Sigmoid colon (tissue), 7 donors: ENCODE results near the gene GNG3. TPM values are rescaled to one million over a fixed set of nuclear protein-coding genes. Genes with fewer than 3 reads are reported as not detected.

Experiments
- polyA plus RNA-seq, 3 donors: library from polyadenylated mRNA; stranded (reverse); fragments of 200-250 nt; gene quantifications; one replicate each; pipeline ENCODE4 v1.2.3, GENCODE V29; 2013
- small RNA-seq, 3 donors: library from RNA; depleted of rRNA; stranded (forward); fragments of <200 nt; gene quantifications; one replicate each; pipeline ENCODE3, GENCODE V24; 2016
- total RNA-seq, 4 donors: library from RNA; depleted of rRNA; stranded (reverse); fragments of >200 nt; gene quantifications; one replicate each; pipeline ENCODE4 v1.1.0, GENCODE V29; 2016
- donor health status: healthy with polysubstance abuse.
- donor health status: Bipolar disorder and iron deficiency.
- donor health status: healthy.

The GNG3 gene
- total and polyA plus RNA-seq, 7 donors = 1.2 to 5.0 (median 2.7) TPM; not detected in 2

Small RNAs within 50 kb of the gene (small RNA-seq; reads per million reads assigned to genes)
- gene SNORA57 = 0 reads per million in 3 donors

Other genes starting within 250 kb of the GNG3 start
- 1,000 to 10,000 TPM in 2 of 4 donors, 100 to 1,000 TPM in 2; 751 to 1,294 (median 1,065) TPM for gene AHNAK, start 160.9 kb upstream of the GNG3 start, total RNA-seq
- gene AHNAK, start 160.9 kb upstream of the GNG3 start, polyA plus RNA-seq = 100 to 1,000 TPM in 1 of 3 donors, 10 to 100 TPM in 2; 82.3 to 141 (median 85.5) TPM
- gene EEF1G, start 133.8 kb upstream of the GNG3 start, total RNA-seq = 1,000 to 10,000 TPM; 1,344 to 1,788 (median 1,576) TPM
- gene EEF1G, start 133.8 kb upstream of the GNG3 start, polyA plus RNA-seq = 1,000 to 10,000 TPM; 1,418 to 2,108 (median 1,957) TPM
- 1 to 10 TPM; 5.4 to 7.1 (median 6.2) TPM for gene TUT1, start 116.2 kb upstream of the GNG3 start, total RNA-seq
- gene TUT1, start 116.2 kb upstream of the GNG3 start, polyA plus RNA-seq = 10 to 100 TPM in 1 of 3 donors, 1 to 10 TPM in 2; 5.3 to 16.8 (median 6.0) TPM
- gene MTA2, start 105.8 kb upstream of the GNG3 start, total RNA-seq = 10 to 100 TPM; 50.1 to 62.2 (median 58.1) TPM
- gene MTA2, start 105.8 kb upstream of the GNG3 start, polyA plus RNA-seq = 10 to 100 TPM; 28.8 to 86.3 (median 36.1) TPM
- 10 to 100 TPM; 19.6 to 39.5 (median 30.2) TPM for gene EML3, start 94.9 kb upstream of the GNG3 start, total RNA-seq
- gene EML3, start 94.9 kb upstream of the GNG3 start, polyA plus RNA-seq = 10 to 100 TPM; 10.6 to 50.7 (median 16.2) TPM
- 10 to 100 TPM in 2 of 4 donors, 1 to 10 TPM in 2; 5.3 to 13.8 (median 10.1) TPM for gene ROM1, start 94.4 kb upstream of the GNG3 start, total RNA-seq
- 10 to 100 TPM in 1 of 3 donors, 1 to 10 TPM in 2; 3.0 to 14.2 (median 3.2) TPM for gene ROM1, start 94.4 kb upstream of the GNG3 start, polyA plus RNA-seq
- gene B3GAT3, start 85.7 kb upstream of the GNG3 start, total RNA-seq = 10 to 100 TPM; 11.1 to 26.3 (median 16.8) TPM
- 10 to 100 TPM in 2 of 3 donors, 1 to 10 TPM in 1; 9.7 to 47.5 (median 11.4) TPM for gene B3GAT3, start 85.7 kb upstream of the GNG3 start, polyA plus RNA-seq
- 100 to 1,000 TPM in 1 of 4 donors, 10 to 100 TPM in 3; 67.4 to 111 (median 77.9) TPM for gene GANAB, start 61.1 kb upstream of the GNG3 start, total RNA-seq
- gene GANAB, start 61.1 kb upstream of the GNG3 start, polyA plus RNA-seq = 100 to 1,000 TPM in 1 of 3 donors, 10 to 100 TPM in 2; 12.6 to 163 (median 37.9) TPM
- 10 to 100 TPM; 11.2 to 13.2 (median 12.1) TPM for gene INTS5, start 54.4 kb upstream of the GNG3 start, total RNA-seq
- 10 to 100 TPM in 1 of 3 donors, 1 to 10 TPM in 2; 7.8 to 14.8 (median 8.8) TPM for gene INTS5, start 54.4 kb upstream of the GNG3 start, polyA plus RNA-seq
- 10 to 100 TPM; 24.6 to 47.4 (median 26.9) TPM for gene C11orf98, start 42.5 kb upstream of the GNG3 start, total RNA-seq
- 100 to 1,000 TPM; 166 to 183 (median 176) TPM for gene C11orf98, start 42.5 kb upstream of the GNG3 start, polyA plus RNA-seq
- 1 to 10 TPM; 2.9 to 6.1 (median 4.0) TPM for gene CSKMT, start 42.4 kb upstream of the GNG3 start, total RNA-seq
- 10 to 100 TPM in 1 of 3 donors, 1 to 10 TPM in 2; 1.2 to 19.4 (median 4.9) TPM for gene CSKMT, start 42.4 kb upstream of the GNG3 start, polyA plus RNA-seq
- 1 to 10 TPM; 4.9 to 9.7 (median 8.2) TPM for gene UQCC3, start 36.0 kb upstream of the GNG3 start, total RNA-seq
- 10 to 100 TPM; 15.8 to 19.8 (median 18.0) TPM for gene UQCC3, start 36.0 kb upstream of the GNG3 start, polyA plus RNA-seq
- 1 to 10 TPM; 2.0 to 4.1 (median 3.7) TPM for gene LBHD1, start 35.4 kb upstream of the GNG3 start, total RNA-seq
- gene LBHD1, start 35.4 kb upstream of the GNG3 start, polyA plus RNA-seq = 10 to 100 TPM in 1 of 3 donors, 1 to 10 TPM in 2; 3.0 to 12.9 (median 5.8) TPM
- 100 to 1,000 TPM; 174 to 298 (median 199) TPM for gene UBXN1, start 28.6 kb upstream of the GNG3 start, total RNA-seq
- 100 to 1,000 TPM; 132 to 188 (median 174) TPM for gene UBXN1, start 28.6 kb upstream of the GNG3 start, polyA plus RNA-seq
- 10 to 100 TPM; 28.5 to 40.4 (median 32.1) TPM for gene LRRN4CL, start 18.1 kb upstream of the GNG3 start, total RNA-seq
- gene LRRN4CL, start 18.1 kb upstream of the GNG3 start, polyA plus RNA-seq = 1 to 10 TPM in 2 of 3 donors, under 1 TPM in 1; 0.23 to 3.1 (median 3.0) TPM
- 10 to 100 TPM; 35.5 to 69.8 (median 50.2) TPM for gene BSCL2, start 252 bp upstream of the GNG3 start, total RNA-seq
- 10 to 100 TPM; 18.0 to 72.3 (median 27.0) TPM for gene BSCL2, start 252 bp upstream of the GNG3 start, polyA plus RNA-seq
- gene HNRNPUL2, start 19.8 kb downstream of the GNG3 start, total RNA-seq = 10 to 100 TPM; 22.9 to 30.7 (median 25.3) TPM
- gene HNRNPUL2, start 19.8 kb downstream of the GNG3 start, polyA plus RNA-seq = 10 to 100 TPM; 36.6 to 54.3 (median 37.5) TPM
- gene TTC9C, start 20.8 kb downstream of the GNG3 start, total RNA-seq = 10 to 100 TPM; 21.9 to 39.9 (median 24.2) TPM
- 10 to 100 TPM; 27.6 to 30.4 (median 27.7) TPM for gene TTC9C, start 20.8 kb downstream of the GNG3 start, polyA plus RNA-seq
- 10 to 100 TPM in 1 of 4 donors, 1 to 10 TPM in 3; 6.6 to 12.1 (median 7.7) TPM for gene ZBTB3, start 46.5 kb downstream of the GNG3 start, total RNA-seq
- gene ZBTB3, start 46.5 kb downstream of the GNG3 start, polyA plus RNA-seq = 1 to 10 TPM; 1.2 to 5.0 (median 1.8) TPM
- gene POLR2G, start 53.9 kb downstream of the GNG3 start, total RNA-seq = 10 to 100 TPM; 42.7 to 59.5 (median 53.6) TPM
- 100 to 1,000 TPM in 1 of 3 donors, 10 to 100 TPM in 2; 73.5 to 111 (median 95.5) TPM for gene POLR2G, start 53.9 kb downstream of the GNG3 start, polyA plus RNA-seq
- gene TAF6L, start 63.7 kb downstream of the GNG3 start, total RNA-seq = 10 to 100 TPM; 13.2 to 20.1 (median 16.7) TPM
- gene TAF6L, start 63.7 kb downstream of the GNG3 start, polyA plus RNA-seq = 10 to 100 TPM in 1 of 3 donors, 1 to 10 TPM in 2; 3.0 to 20.7 (median 9.0) TPM
- 10 to 100 TPM; 38.2 to 49.6 (median 43.0) TPM for gene TMEM179B, start 79.7 kb downstream of the GNG3 start, total RNA-seq
- gene TMEM179B, start 79.7 kb downstream of the GNG3 start, polyA plus RNA-seq = 10 to 100 TPM; 27.0 to 63.9 (median 38.4) TPM
- gene TMEM223, start 84.3 kb downstream of the GNG3 start, total RNA-seq = 10 to 100 TPM; 16.0 to 27.1 (median 24.1) TPM
- 10 to 100 TPM in 2 of 3 donors, 1 to 10 TPM in 1; 9.0 to 30.9 (median 15.5) TPM for gene TMEM223, start 84.3 kb downstream of the GNG3 start, polyA plus RNA-seq
- gene NXF1, start 97.8 kb downstream of the GNG3 start, total RNA-seq = 10 to 100 TPM; 33.2 to 68.1 (median 43.0) TPM
- 10 to 100 TPM; 20.3 to 63.3 (median 22.8) TPM for gene NXF1, start 97.8 kb downstream of the GNG3 start, polyA plus RNA-seq
- gene STX5, start 124.4 kb downstream of the GNG3 start, total RNA-seq = 10 to 100 TPM; 27.1 to 37.8 (median 31.2) TPM
- gene STX5, start 124.4 kb downstream of the GNG3 start, polyA plus RNA-seq = 10 to 100 TPM; 27.8 to 31.2 (median 28.9) TPM
- gene TEX54, start 125.2 kb downstream of the GNG3 start, total RNA-seq = 1 to 10 TPM in 1 of 4 donors, not detected in 3; 2.1 TPM
- not detected for gene TEX54, start 125.2 kb downstream of the GNG3 start, polyA plus RNA-seq
- 10 to 100 TPM; 22.8 to 39.7 (median 34.7) TPM for gene WDR74, start 131.9 kb downstream of the GNG3 start, total RNA-seq
- 10 to 100 TPM; 11.6 to 47.6 (median 24.0) TPM for gene WDR74, start 131.9 kb downstream of the GNG3 start, polyA plus RNA-seq
- gene SLC3A2, start 173.2 kb downstream of the GNG3 start, total RNA-seq = 10 to 100 TPM; 44.0 to 70.4 (median 50.4) TPM
- 100 to 1,000 TPM in 1 of 3 donors, 10 to 100 TPM in 2; 16.8 to 128 (median 39.1) TPM for gene SLC3A2, start 173.2 kb downstream of the GNG3 start, polyA plus RNA-seq
- gene CHRM1, start 213.7 kb downstream of the GNG3 start, total RNA-seq = under 1 TPM; 0.16 to 0.55 (median 0.38) TPM
- gene CHRM1, start 213.7 kb downstream of the GNG3 start, polyA plus RNA-seq = under 1 TPM in 1 of 3 donors, not detected in 2; 0.60 TPM